ENCODE measurements around the gene AMDHD1. TPM values are rescaled to one million over a fixed set of nuclear protein-coding genes. Genes with fewer than 3 reads are reported as not detected.

Gene AMDHD1
- polyA plus RNA-seq (2013, experiment 1 of 2; ENCODE audit: insufficient read length) = not detected
- polyA plus RNA-seq (2013, experiment 2 of 2; ENCODE audit: insufficient read length) = not detected

DNA sequence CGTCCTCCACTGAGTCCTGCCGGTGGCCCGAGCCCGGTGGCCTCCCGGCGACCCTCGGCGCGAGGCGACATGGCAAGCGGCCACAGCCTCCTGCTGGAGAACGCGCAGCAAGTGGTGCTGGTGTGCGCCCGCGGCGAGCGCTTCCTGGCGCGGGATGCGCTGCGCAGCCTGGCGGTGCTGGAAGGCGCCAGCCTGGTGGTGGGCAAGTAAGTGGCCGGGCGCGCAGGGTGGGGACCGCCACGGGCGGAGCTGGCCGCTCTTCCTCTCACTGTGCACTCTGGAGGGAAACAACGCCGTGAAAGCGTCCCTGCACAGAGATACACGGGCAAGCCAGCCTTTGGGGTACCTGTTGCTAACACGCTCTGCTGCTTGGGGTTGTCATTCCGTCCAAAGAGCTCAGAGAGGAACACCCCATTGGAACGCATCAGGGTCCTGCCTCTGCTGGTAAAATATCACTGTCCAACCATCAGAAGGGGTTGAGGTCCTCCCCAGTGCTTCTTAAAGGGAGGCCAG lies at the start of gene AMDHD1:
AMDHD1 (plus strand) TSS at position 2 of the 513 bp plus-strand sequence; CDS start at position 70, 68 bp downstream.
- peak; percentile 38 for DNase-seq

DNA sequence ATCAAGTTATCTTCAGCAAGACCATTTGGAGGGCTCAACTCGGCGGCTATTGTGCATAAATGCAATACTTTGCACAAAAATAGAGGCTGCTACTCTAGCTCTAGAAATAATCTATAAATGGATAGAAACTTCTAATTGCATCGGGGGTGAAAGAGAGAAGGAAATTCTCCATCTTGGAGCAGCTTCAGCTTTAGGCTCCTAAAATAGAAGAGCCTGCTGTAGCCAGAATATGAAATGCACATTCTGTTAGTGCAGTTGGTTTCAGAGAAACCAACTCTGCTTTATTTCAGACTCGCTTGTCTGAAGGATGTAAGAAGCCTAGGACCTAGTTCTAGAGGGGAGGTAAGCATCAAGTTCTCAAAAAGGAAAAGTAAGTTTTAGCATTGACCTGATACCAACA lies 46.3 kb upstream of the AMDHD1 start:
- no peak for DNase-seq

DNA sequence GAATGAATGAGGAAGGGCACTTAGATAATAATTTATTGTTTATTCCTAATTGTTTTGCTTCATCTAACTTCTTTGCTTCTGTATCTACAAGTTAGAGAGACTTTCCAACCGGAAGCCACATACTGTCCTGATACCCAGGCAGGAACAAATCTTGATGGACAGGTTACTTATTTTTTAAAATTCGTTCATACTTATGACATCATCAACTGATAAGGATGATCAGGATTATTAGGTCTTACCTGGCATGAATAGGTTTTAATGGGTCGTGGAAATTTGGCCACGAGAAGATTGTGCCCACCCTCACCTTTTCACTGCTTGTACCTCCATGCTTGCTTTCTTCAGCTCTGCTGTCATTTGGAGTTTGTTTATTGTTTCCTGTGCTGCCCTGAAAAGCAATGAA lies 45.0 kb upstream of the AMDHD1 start:
- no peak for DNase-seq

GRCh38 chr12:95908573-95908972 lies 34.6 kb upstream of the AMDHD1 start:
- DNase-seq = peak; percentile 60

- DNase-seq = no peak
Observed at GRCh38 chr12:95909871-95910270, 33.3 kb upstream of the AMDHD1 start.

DNA sequence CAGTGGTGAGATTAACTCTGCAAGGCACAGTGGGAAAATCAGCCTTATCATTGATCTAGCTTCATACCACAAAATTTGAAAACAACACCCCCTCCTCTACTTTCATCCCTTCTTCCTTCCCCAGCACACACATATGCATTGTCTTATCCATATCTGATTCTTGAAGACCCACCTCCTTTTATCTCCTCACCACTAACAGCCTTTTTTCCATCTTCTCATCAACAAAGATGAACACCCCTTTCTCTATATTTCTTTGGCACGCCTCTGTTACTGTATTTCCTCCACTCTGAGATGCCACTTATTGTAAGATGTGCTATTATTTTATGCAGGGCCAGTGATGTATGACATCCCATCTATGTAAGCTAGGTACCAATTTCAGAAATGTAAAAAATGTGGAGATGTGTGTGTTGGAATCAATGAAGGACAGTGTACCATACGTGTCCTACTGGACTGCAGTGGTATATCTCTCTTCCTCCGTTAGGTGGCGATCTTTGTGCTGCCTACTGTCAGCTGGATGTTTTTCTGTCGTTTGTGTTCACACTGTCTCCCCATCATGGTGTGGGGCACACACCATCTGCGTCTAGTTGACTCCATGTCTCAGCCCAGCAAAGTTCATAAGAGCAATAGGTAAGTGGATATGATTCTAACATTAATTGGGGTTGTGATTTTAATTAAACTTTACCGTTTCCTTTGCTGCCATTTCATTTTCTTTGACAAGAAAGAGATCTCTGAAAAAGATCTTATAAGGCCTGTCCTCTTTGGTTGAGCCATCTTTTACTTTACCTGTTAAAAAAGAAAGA lies 24.7 kb upstream of the AMDHD1 start:
- peak; percentile 43 for DNase-seq

DNA sequence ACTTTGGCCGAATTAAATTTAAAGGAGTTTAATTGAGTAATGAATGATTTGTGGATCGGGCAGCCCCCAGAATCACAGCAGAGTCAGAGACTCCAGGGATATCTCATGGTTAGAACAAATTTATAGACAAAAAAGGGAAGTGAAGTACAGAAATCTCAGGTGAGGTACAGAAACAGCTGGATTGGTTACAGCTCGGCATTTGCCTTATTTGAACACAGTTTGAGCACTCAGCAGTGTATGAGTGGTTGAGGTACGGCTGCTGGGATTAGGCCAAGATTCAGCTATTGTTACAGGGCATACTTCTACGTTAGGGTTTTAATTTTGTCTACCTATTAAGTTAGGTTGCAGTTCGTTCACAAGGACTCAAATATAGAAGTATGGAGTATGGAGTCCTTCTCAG lies 24.0 kb upstream of the AMDHD1 start:
- DNase-seq = no peak

DNA sequence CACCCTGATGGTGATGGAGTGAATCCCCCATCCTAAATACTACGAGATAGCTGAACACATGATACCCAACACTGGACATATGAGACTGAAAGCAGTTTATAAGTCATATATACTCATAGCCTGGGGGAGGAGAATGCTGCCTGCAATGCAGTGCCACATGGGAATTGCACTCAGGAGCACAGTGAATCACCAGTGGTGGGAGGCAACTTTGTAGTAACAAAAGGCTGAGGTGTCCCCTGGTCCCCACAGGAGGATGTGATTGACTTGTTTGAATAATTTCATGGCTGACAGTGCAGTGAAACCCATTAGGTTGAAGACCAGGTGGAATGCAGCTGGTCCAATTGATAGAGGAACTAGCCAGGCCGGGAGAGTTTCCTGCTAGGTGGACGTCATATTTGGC lies 20.9 kb upstream of the AMDHD1 start:
- DNase-seq = peak; percentile 23

DNA sequence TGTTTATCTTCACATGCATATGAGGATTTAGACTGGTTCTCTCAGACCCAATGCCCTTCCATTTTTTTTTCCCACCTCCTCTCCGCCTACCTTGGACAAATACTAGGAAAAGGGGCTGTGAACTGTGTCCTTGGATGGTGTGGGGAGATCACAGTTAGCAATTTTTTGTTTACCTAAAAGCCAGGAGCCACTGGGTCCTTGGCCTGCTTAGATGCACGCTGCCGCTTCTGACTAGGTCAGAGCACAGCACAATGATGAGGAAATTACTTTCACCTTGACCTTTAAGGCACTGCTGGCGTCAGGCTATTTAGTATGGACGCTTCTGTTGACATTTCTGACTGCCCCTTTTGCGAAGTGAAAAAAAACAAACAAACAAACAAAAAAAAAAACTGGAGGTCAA lies 2.6 kb upstream of the AMDHD1 start:
- no peak for DNase-seq

DNA sequence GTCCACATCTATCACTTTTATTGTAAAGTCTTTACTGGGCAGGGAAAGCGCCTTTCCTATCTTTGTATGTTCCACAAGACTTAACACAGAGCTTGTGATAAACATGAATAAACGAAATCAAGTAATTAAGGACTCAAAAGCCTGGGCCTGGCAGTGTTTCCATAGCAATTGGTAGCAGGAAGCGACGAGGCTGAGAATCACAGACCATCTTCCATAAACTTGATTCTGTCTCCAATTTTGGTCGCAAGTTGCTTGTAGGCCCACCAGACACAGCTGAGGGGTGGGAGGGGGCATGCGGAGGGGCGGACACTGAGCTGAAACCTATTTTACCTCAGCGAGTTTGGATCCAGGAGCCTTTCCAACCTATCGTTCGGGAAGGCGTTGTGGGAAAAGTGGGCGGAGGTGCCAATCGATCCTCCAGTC lies 1.0 kb upstream of the AMDHD1 start:
- no peak for DNase-seq

GRCh38 chr12:95942524-95943329 lies 404 bp upstream of the AMDHD1 start, which contains the start of gene CCDC38:
CCDC38 (minus strand) TSS chr12:95942614; CDS start chr12:95936509, 6,105 bp downstream.
- DNase-seq = peak; percentile 63

DNA sequence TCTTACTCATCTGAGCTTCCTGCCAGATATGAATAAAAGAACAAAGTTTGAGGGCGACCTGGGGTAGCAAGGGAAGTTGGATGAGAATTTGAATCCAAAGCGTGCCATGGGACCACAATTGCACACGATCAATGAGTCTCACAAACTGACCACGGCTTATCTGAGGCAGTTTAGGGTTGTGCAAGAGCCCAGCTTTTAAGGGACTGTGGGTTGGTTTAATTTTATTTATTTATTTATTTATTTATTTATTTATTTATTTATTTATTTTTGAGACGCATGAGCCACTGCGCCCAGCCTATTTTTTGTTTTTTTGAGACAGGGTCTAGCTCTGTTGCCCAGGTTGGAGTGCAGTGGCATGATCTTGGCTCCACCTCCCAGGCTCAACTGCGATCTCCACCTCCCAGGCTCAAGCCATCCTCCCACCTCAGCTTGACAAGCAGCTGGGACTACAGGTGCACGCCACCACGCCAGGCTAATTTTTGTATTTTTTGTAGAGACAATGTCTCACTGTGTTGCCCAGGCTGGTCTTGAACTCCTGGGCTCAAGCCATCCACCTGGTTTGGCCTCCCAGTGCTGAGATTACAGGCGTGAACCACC lies 1.1 kb downstream of the AMDHD1 start:
- DNase-seq = no peak

DNA sequence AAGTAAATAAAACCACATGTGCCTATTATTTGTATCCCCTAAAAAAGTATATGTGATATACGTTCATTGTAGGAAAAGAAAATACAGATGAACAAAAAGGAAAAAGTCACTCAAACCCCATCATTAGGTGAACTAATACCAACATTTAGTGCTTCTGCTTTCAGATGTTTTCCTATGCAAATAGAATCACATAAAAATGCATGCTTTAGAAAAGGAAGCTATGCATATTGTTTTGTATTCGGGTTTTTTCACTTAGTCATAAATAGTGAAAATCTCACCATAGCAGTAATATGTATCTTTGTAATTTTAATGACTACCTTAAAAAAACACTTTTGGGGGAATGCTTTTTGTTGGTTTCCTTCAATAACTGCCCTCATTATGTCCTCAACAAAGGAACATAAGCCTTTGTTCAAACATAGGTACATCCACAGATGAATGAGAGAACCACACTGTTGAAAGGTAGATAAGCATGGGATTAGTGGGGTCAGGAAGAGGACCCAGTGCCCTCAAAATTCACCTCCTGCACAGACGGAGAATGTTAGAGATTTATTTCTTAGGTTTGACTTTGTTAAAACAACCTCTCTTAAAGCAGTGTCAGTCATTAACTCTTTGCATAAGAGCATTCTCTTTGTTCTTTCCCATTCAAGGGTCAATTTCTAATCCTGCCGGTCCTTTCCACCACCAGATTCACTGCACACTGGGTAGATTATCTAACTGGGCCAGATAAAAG lies 6.5 kb downstream of the AMDHD1 start:
- DNase-seq = no peak

DNA sequence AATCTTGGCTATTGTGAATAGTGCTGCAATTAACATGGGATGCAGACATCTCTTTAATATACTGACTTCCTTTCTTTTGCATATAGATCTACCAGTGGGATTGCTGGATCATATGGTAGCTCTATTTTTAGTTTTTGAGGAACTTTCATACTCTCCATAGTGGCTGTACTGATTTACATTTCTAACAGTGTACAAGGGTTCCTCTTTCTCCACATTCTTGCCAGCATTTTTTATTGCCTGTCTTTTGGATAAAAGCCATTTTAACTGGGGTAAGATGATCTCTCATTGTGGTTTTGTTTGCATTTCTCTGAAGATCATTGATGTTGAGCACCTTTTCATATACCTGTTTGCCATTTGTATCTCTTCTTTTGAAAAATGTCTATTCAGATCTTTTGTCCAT lies 8.4 kb downstream of the AMDHD1 start:
- no peak for DNase-seq

GRCh38 chr12:95953000-95953399 lies 9.9 kb downstream of the AMDHD1 start:
- no peak for DNase-seq

GRCh38 chr12:95955549-95956159 lies 12.5 kb downstream of the AMDHD1 start:
- no peak for DNase-seq

- no peak for DNase-seq
Observed at GRCh38 chr12:95956557-95957145, 13.5 kb downstream of the AMDHD1 start.

DNA sequence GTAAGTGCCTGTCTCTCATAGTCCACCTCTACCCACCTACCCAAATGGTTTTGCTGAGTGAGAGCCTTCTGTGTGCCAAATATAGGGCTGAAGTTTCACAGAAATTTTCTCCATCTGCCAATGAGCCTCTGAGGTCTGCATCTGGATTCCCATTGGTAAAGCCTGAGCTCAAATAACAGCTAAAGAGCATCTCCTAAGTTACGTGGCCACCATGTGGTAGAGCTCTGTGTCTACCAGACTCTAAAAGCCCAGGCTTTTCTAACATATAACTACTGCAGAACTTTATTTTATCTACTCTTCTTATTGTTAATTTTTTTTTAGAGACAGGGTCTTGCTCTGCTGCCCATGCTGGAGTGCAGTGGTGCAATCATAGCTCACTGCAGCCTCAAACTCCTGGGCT lies 16.0 kb downstream of the AMDHD1 start:
- no peak for DNase-seq

- no peak for DNase-seq
Observed at GRCh38 chr12:95960241-95960640, 17.1 kb downstream of the AMDHD1 start.

DNA sequence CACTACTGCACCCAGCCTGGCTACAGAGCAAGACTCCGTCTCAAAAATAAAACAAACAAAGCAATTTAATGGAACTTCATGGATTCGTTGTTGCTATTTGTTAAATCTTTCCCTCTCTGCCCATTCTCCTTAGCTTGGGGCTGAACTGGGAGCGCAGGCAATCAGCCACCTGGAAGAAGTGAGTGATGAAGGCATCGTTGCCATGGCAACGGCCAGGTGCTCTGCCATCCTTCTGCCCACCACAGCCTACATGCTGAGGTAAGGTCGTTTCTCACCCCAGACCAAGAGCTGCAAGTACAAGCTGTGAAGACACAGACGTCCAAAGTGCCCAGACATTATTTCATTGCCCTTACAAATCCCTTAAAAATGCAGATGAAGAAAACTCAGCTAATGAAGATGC lies 19.1 kb downstream of the AMDHD1 start:
- DNase-seq = no peak

GRCh38 chr12:95963096-95963495 lies 20.0 kb downstream of the AMDHD1 start:
- no peak for DNase-seq
